BE2C (cell line): ENCODE measurements around the gene BICD1.

Experiments
- DNase-seq: peaks from one replicate; pipeline ENCODE4 v3.0.0-alpha.2; 2020
- H3K27me3 ChIP-seq: fragments of 250-450 bp; sonication (Bioruptor Pico); 2 replicates; pipeline ENCODE4 v1.5.1; 2020; ENCODE audit warnings: mild to moderate bottlenecking
- H3K36me3 ChIP-seq: fragments of 250-450 bp; sonication (Bioruptor Pico); 2 replicates; pipeline ENCODE4 v1.5.1; 2020; ENCODE audit warnings: mild to moderate bottlenecking
- H3K4me1 ChIP-seq: fragments of 250-450 bp; sonication (Bioruptor Pico); 2 replicates; pipeline ENCODE4 v1.5.1; 2020
- H3K4me3 ChIP-seq: 2 replicates; pipeline ENCODE4 v1.5.1; 2011; ENCODE audit warnings: low read depth, low read length
- H3K9me3 ChIP-seq: fragments of 250-450 bp; sonication (Bioruptor Pico); 2 replicates; pipeline ENCODE4 v1.5.1; 2020
- TF ChIP-seq, protein P1 (sequence below): IDR thresholded peaks from 2 replicates; pipeline ENCODE4 v1.5.1; 2012; ENCODE audit warnings: mild to moderate bottlenecking, low read depth, low read length

BICD1 gene

DNA sequence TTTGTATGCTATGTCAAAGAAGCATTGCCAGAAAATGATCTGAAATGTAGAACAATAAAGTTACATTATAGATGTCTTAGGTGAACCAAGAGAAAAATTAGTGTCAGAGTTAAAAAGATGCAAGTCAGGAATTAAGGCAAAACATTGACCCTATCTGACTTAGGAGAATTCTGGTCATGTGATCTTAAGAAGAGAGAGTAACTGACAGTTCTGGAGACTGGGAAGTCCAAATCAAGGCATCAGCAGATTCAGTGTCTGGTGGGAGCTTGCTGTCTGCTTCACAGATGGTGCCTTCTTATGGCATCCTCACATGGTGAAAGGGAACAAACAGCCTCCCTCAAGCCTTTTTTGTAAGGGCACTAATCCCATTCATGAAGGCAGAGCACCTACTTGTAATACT, 42.8 kb downstream of the BICD1 start:
- peaks cover 9% of the 10 kb centered on the region; the same call in 1 of the 2 replicates for H3K36me3 ChIP-seq
- H3K27me3 ChIP-seq, result no peaks in the 10 kb centered on the region
- DNase-seq, result no peak
- no peak overlapping the region for H3K4me3 ChIP-seq
- H3K4me1 ChIP-seq, result peaks cover 6% of the 10 kb centered on the region
- no peaks in the 10 kb centered on the region for H3K9me3 ChIP-seq
- TF ChIP-seq, protein P1, sequence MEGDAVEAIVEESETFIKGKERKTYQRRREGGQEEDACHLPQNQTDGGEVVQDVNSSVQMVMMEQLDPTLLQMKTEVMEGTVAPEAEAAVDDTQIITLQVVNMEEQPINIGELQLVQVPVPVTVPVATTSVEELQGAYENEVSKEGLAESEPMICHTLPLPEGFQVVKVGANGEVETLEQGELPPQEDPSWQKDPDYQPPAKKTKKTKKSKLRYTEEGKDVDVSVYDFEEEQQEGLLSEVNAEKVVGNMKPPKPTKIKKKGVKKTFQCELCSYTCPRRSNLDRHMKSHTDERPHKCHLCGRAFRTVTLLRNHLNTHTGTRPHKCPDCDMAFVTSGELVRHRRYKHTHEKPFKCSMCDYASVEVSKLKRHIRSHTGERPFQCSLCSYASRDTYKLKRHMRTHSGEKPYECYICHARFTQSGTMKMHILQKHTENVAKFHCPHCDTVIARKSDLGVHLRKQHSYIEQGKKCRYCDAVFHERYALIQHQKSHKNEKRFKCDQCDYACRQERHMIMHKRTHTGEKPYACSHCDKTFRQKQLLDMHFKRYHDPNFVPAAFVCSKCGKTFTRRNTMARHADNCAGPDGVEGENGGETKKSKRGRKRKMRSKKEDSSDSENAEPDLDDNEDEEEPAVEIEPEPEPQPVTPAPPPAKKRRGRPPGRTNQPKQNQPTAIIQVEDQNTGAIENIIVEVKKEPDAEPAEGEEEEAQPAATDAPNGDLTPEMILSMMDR, result no peak

DNA sequence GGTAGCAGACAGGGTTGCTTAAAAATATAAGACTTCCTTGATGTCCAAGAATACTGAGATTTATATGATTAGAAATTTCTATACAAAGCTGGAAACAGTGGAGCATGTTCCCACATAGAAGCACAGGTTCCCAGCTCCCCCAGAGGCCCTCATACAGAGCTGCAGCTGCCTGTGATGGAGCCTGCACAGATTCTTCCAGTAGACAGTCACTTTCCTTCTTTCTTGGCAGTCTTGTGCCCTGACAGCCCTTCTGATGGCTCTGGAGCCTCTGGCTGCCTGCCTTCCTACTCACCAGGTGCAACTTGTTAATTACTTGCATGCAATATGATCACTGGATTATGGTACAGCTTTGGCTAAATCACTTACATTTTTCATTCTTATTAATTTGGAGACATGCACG, 44.4 kb downstream of the BICD1 start:
- no peak overlapping the region for H3K4me3 ChIP-seq
- H3K9me3 ChIP-seq, result no peaks in the 10 kb centered on the region
- H3K36me3 ChIP-seq, result peaks cover 9% of the 10 kb centered on the region; the same call in 1 of the 2 replicates
- peaks cover 13% of the 10 kb centered on the region for H3K4me1 ChIP-seq
- H3K27me3 ChIP-seq, result no peaks in the 10 kb centered on the region
- no peak for DNase-seq
- TF ChIP-seq, protein P1, result 0 out of 2 replicates have a peak, but pooled peaks have one; percentile 10

DNA sequence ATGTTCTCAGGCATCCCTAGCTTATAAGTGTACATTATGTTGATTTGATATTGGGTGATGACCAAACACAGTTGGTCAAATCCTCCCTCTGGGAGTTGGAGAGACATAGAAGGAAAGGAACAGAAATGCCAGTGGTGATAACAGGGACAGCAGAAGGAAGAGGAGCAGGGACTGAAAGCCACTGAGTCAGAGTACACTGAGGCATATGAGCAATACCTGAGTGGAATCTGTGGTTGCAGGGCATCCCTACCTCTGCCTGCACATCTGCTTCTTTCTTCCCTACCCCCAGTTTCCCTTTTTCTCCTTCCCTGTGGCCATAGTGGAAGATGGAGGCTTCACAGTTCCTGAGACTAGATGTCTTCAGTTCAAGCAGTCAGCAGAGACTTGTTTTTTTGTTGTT, 44.9 kb downstream of the BICD1 start:
- TF ChIP-seq, protein P1, result no peak
- DNase-seq, result no peak
- Histone ChIP-seq H3K4me3 (no peak overlapping the region), H3K9me3 (no peaks in the 10 kb centered on the region), H3K36me3 (peaks cover 9% of the 10 kb centered on the region; the same call in 1 of the 2 replicates), H3K27me3 (no peaks in the 10 kb centered on the region), H3K4me1 (peaks cover 17% of the 10 kb centered on the region)

DNA sequence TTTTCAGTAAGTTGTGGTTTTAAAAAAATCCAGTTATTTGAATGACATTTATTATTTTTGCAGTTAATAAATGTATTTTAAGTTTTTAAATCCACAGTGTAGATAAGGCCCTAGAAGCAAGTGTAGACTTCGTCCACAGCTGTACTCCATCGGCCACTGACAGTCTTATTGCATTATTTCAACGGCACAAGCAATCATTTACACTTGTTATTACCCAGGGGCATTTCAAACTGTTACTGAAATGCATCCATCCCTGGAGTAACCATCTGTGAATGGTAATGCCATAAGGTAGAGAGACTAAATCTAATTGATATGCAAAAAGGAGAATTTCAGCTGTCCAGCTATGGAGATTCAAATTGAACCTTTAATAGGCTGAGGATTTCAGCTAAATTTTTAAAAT, 48.4 kb downstream of the BICD1 start:
- no peak for DNase-seq
- peaks cover 13% of the 10 kb centered on the region for H3K36me3 ChIP-seq
- no peaks in the 10 kb centered on the region for H3K9me3 ChIP-seq
- no peaks in the 10 kb centered on the region for H3K27me3 ChIP-seq
- H3K4me3 ChIP-seq, result no peak overlapping the region
- H3K4me1 ChIP-seq, result peaks cover 19% of the 10 kb centered on the region
- TF ChIP-seq, protein P1, result no peak

DNA sequence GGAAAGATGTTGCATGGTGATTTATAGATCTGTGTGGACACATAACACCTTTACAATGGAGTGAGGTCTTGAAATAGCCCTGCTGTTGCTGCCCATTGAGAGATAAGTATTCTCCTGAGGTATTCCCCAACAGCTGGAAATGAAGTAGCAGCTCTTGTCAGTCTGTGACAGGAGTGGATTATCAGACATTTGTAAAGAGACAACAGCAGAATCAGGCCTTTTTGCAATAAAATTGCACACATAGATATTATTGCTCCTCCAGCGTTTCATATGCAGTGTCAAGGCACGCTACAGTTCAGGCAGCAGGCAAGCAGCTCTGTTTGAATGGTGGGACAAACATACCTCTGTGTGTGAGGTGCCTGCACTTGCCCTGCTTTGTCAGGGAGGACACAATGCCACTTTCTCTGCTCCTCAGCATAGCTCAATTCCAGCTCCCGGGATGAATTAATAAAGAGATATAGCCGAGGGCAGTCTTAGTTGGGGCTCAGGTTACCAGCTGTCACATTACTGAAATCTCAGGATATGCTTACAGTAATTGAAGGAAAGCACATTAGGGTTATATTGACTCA, 49.4 kb downstream of the BICD1 start:
- no peak overlapping the region for H3K4me3 ChIP-seq
- peaks cover 15% of the 10 kb centered on the region for H3K36me3 ChIP-seq
- peaks cover 20% of the 10 kb centered on the region for H3K4me1 ChIP-seq
- no peaks in the 10 kb centered on the region for H3K9me3 ChIP-seq
- TF ChIP-seq, protein P1, result no peak
- DNase-seq, result peak; percentile 20
- H3K27me3 ChIP-seq, result no peaks in the 10 kb centered on the region

DNA sequence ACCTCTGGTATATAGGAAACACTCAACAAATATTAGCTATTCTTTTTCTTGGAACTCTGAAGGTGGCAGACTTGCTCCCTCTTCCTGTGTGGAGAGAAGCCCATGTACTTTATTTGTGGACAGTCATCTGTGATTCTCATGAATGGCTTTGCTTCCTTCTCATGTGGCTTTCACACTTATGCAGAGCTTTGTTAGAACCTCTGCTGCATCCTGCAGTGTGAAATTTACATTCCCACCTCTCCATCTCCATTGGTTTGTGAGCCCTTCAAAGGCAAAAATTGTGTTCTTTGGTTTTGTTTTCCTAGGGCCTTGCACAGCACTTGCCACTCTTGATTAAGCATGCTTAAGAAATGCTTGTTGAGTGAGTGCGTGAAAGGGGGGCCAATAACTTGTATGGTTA, 51.9 kb downstream of the BICD1 start:
- Histone ChIP-seq H3K4me1 (peaks cover 24% of the 10 kb centered on the region), H3K27me3 (no peaks in the 10 kb centered on the region), H3K36me3 (peaks cover 14% of the 10 kb centered on the region), H3K9me3 (no peaks in the 10 kb centered on the region), H3K4me3 (no peak overlapping the region)
- TF ChIP-seq, protein P1, result no peak
- no peak for DNase-seq
